Gastrocnemius medialis (tissue), 4 donors: ENCODE measurements around the gene CYB561A3.

Experiments used
- CTCF ChIP-seq, 5 experiments: fragments of 450-650 bp in 3 of 5; fragments of 200-600 bp in 2 of 5; sonication (generic) in 2 of 5; IDR thresholded peaks in 4 of 5; conservative IDR thresholded peaks in 1 of 5; 1 replicate in 4 of 5; 2 replicates in 1 of 5; pipeline ENCODE4 v1.5.1; 2016 to 2019; ENCODE audit warnings: antibody characterized with exemption in 5 of 5, mild to moderate bottlenecking in 3 of 5, moderate library complexity in 3 of 5
- POLR2A ChIP-seq, 2 donors: fragments of 450-650 bp; IDR thresholded peaks; one replicate each; pipeline ENCODE4 v1.6.1; 2017; ENCODE audit warnings: antibody characterized with exemption in 2 of 2, mild to moderate bottlenecking in 2 of 2, moderate library complexity in 2 of 2

GRCh38 chr11:61404103-61404502 is 42.4 kb upstream of the CYB561A3 start:
- no peak for TF ChIP-seq POLR2A (IDR thresholded peaks at IDR 0.05)
- no peak for TF ChIP-seq CTCF (IDR thresholded peaks at IDR 0.05 in 4 of 5, conservative IDR thresholded peaks at IDR 0.05 in 1 of 5)
